H1 (cell line): ENCODE measurements around the gene RMDN2. TPM values are rescaled to one million over a fixed set of nuclear protein-coding genes. Genes with fewer than 3 reads are reported as not detected.

ENCODE experiments used
- CTCF ChIA-PET: fragments of 300-600 bp; sonication (Branson Sonifier 250); formaldehyde crosslinking; loops from one replicate; lab custom pipeline; 2021; ENCODE audit not compliant: partially characterized antibody; lab: Charles Lee
- POLR2A ChIA-PET: fragments of 300-600 bp; sonication (Branson Sonifier 250); formaldehyde crosslinking; loops from one replicate; lab custom pipeline; 2021; ENCODE audit warnings: inconsistent platforms; ENCODE audit not compliant: partially characterized antibody; lab: Charles Lee
- DNase-seq, 2 experiments: peaks; one replicate each; pipeline versions ENCODE4 v3.0.0 to v3.0.0-alpha.2; 2010 to 2022; ENCODE audit warnings: low spot score in 2 of 2, low read depth in 1 of 2, mixed read lengths in 1 of 2
- FAIRE-seq: peaks from 2 replicates; lab custom pipeline; 2011; peaks lifted over from hg19 to GRCh38; lab: Jason Lieb, UNC
- H2AFZ ChIP-seq: 2 replicates; pipeline ENCODE4 v1.8.1; 2012; ENCODE audit warnings: low read length, inconsistent platforms
- H2AK5ac ChIP-seq: 2 replicates; pipeline ENCODE4 v1.6.1; 2013; ENCODE audit warnings: low read depth, low read length
- H2BK120ac ChIP-seq: replicated peaks from 2 replicates; pipeline ENCODE3; 2013; ENCODE audit warnings: low read depth, low read length, inconsistent platforms
- H2BK12ac ChIP-seq: 2 replicates; pipeline ENCODE4 v1.6.1; 2013; ENCODE audit warnings: low read depth, low read length
- H2BK15ac ChIP-seq: 2 replicates; pipeline ENCODE4 v1.6.1; 2013; ENCODE audit warnings: low read length
- H2BK20ac ChIP-seq: 2 replicates; pipeline ENCODE4 v1.6.1; 2013; ENCODE audit warnings: low read length
- H2BK5ac ChIP-seq: 2 replicates; pipeline ENCODE4 v1.6.1; 2013; ENCODE audit warnings: low read depth, low read length
- H3K14ac ChIP-seq: 2 replicates; pipeline ENCODE4 v1.6.1; 2013; ENCODE audit warnings: inconsistent platforms; ENCODE audit not compliant: insufficient read length
- H3K18ac ChIP-seq: 2 replicates; pipeline ENCODE4 v1.6.1; 2013; ENCODE audit warnings: low read length; ENCODE audit errors: extremely low read depth
- H3K23ac ChIP-seq: 2 replicates; pipeline ENCODE4 v1.6.1; 2013; ENCODE audit warnings: inconsistent platforms; ENCODE audit not compliant: insufficient read length
- H3K23me2 ChIP-seq: 2 replicates; pipeline ENCODE4 v1.6.1; 2013; ENCODE audit warnings: low read depth, low read length
- H3K27ac ChIP-seq: 2 replicates; pipeline ENCODE4 v1.6.1; 2011; ENCODE audit warnings: low read depth, low read length, inconsistent platforms
- H3K27me3 ChIP-seq, 4 experiments: replicated peaks in 1 of 4; 1 replicate in 1 of 4; 2 replicates in 3 of 4; pipeline versions ENCODE4 v1.6.1 to v1.8.1; 2011 to 2013; ENCODE audit warnings: low read length in 3 of 4, mild to moderate bottlenecking in 3 of 4, inconsistent platforms in 2 of 4, mixed read lengths in 2 of 4, moderate library complexity in 1 of 4; ENCODE audit not compliant: control insufficient read depth in 3 of 4, insufficient read depth in 3 of 4; ENCODE audit errors: extremely low read depth in 1 of 4
- H3K36me3 ChIP-seq, 4 experiments: 2 replicates each; pipeline versions ENCODE4 v1.6.1 to v1.8.1; 2011 to 2013; ENCODE audit warnings: mild to moderate bottlenecking in 4 of 4, low read length in 3 of 4, moderate library complexity in 2 of 4, control low read depth in 1 of 4, inconsistent platforms in 1 of 4; ENCODE audit not compliant: insufficient read depth in 4 of 4, control insufficient read depth in 2 of 4
- H3K4ac ChIP-seq: replicated peaks from 2 replicates; pipeline ENCODE3; 2013; ENCODE audit warnings: low read length, low read depth, mixed read lengths, inconsistent platforms; ENCODE audit not compliant: insufficient read length
- H3K4me1 ChIP-seq, 4 experiments: replicated peaks in 1 of 4; 1 replicate in 1 of 4; 2 replicates in 3 of 4; pipeline versions ENCODE4 v1.6.1 to v1.8.1; 2011 to 2013; ENCODE audit warnings: low read length in 3 of 4, inconsistent platforms in 2 of 4, mixed read lengths in 1 of 4; ENCODE audit not compliant: insufficient read depth in 4 of 4, control insufficient read depth in 3 of 4
- H3K4me2 ChIP-seq, 2 experiments: 2 replicates each; pipeline versions ENCODE4 v1.6.1 to v1.8.1; 2011 to 2013; ENCODE audit warnings: low read depth in 2 of 2, low read length in 2 of 2, control low read depth in 1 of 2, inconsistent platforms in 1 of 2, mild to moderate bottlenecking in 1 of 2; ENCODE audit not compliant: insufficient read depth in 1 of 2
- H3K4me3 ChIP-seq, 4 experiments: fragments of 200-600, 300-600 bp in 1 of 4; sonication (generic), shearing (Covaris generic), sonication (Bioruptor Twin) in 1 of 4; 2 replicates each; pipeline versions ENCODE4 v1.5.1 to v1.8.1; 2011 to 2016; ENCODE audit warnings: low read length in 4 of 4, low read depth in 3 of 4, control low read depth in 2 of 4, inconsistent platforms in 2 of 4, mild to moderate bottlenecking in 2 of 4, mixed read lengths in 1 of 4, moderate library complexity in 1 of 4; ENCODE audit not compliant: insufficient read depth in 2 of 4; ENCODE audit errors: extremely low read depth in 1 of 4
- H3K56ac ChIP-seq: replicated peaks from 2 replicates; pipeline ENCODE3; 2013; ENCODE audit warnings: low read depth, mild to moderate bottlenecking, mixed read lengths, low read length, inconsistent platforms; ENCODE audit not compliant: insufficient read length
- H3K79me1 ChIP-seq: 2 replicates; pipeline ENCODE4 v1.6.1; 2013; ENCODE audit warnings: low read depth, low read length, control low read depth
- H3K79me2 ChIP-seq, 2 experiments: 2 replicates each; pipeline versions ENCODE4 v1.6.1 to v1.8.1; 2012 to 2013; ENCODE audit warnings: low read length in 2 of 2, mild to moderate bottlenecking in 2 of 2, inconsistent platforms in 1 of 2; ENCODE audit not compliant: insufficient read depth in 2 of 2, control insufficient read depth in 1 of 2
- H3K9ac ChIP-seq, 4 experiments: replicated peaks in 1 of 4; 1 replicate in 1 of 4; 2 replicates in 3 of 4; pipeline versions ENCODE4 v1.6.1 to v1.8.1; 2011 to 2013; ENCODE audit warnings: low read depth in 3 of 4, low read length in 3 of 4, control low read depth in 2 of 4, mild to moderate bottlenecking in 2 of 4, moderate library complexity in 2 of 4, inconsistent platforms in 1 of 4; ENCODE audit errors: extremely low read depth in 1 of 4
- H3K9me3 ChIP-seq, 2 experiments: 2 replicates each; pipeline versions ENCODE4 v1.6.1 to v1.8.1; 2012 to 2013; ENCODE audit warnings: mild to moderate bottlenecking in 2 of 2, moderate library complexity in 2 of 2, control low read depth in 1 of 2, inconsistent platforms in 1 of 2, low read depth in 1 of 2, low read length in 1 of 2, mixed read lengths in 1 of 2; ENCODE audit not compliant: insufficient read depth in 2 of 2
- H4K20me1 ChIP-seq, 2 experiments: replicated peaks in 1 of 2; 2 replicates each; pipeline versions ENCODE3 to v1.8.1; 2011 to 2013; ENCODE audit warnings: inconsistent platforms in 2 of 2, low read length in 2 of 2, mild to moderate bottlenecking in 1 of 2; ENCODE audit not compliant: insufficient read depth in 2 of 2, control insufficient read depth in 1 of 2
- H4K5ac ChIP-seq: 2 replicates; pipeline ENCODE4 v1.6.1; 2013; ENCODE audit warnings: low read length, low read depth, mixed read lengths, inconsistent platforms; ENCODE audit not compliant: insufficient read length
- H4K8ac ChIP-seq: 2 replicates; pipeline ENCODE4 v1.8.0; 2013; ENCODE audit warnings: mild to moderate bottlenecking, moderate library complexity, low read length, inconsistent platforms; ENCODE audit not compliant: insufficient read depth; ENCODE audit errors: extremely low read depth
- H4K91ac ChIP-seq: replicated peaks from 2 replicates; pipeline ENCODE3; 2013; ENCODE audit warnings: low read length, mixed read lengths, inconsistent platforms; ENCODE audit not compliant: insufficient read length
- ASH2L ChIP-seq: fragments of 200-600, 300-600 bp; sonication (generic); IDR thresholded peaks from one replicate; pipeline ENCODE4 v1.7.1; 2017; ENCODE audit warnings: low read length
- BCL11A ChIP-seq, 2 experiments: IDR thresholded peaks; one replicate each; pipeline ENCODE4 v1.6.1; 2011; ENCODE audit warnings: low read depth in 2 of 2, low read length in 2 of 2, mild to moderate bottlenecking in 2 of 2
- CBX5 ChIP-seq: fragments of 300-800, 300-1000 bp; sonication (generic); IDR thresholded peaks from 2 replicates; pipeline ENCODE4 v1.7.1; 2016; ENCODE audit warnings: antibody characterized with exemption, low read length, low read depth
- CHD2 ChIP-seq: IDR thresholded peaks from 2 replicates; pipeline ENCODE4 v1.6.1; 2012; ENCODE audit warnings: low read length, improper control_type of control experiment
- EP300 ChIP-seq, 2 experiments: IDR thresholded peaks; 1 replicate in 1 of 2; 2 replicates in 1 of 2; pipeline ENCODE4 v1.6.1; 2011 to 2012; ENCODE audit warnings: low read depth in 2 of 2, low read length in 2 of 2, mild to moderate bottlenecking in 2 of 2, borderline replicate concordance in 1 of 2, inconsistent platforms in 1 of 2, moderate library complexity in 1 of 2
- JUND ChIP-seq: IDR thresholded peaks from 2 replicates; pipeline ENCODE4 v1.6.1; 2011; ENCODE audit warnings: mild to moderate bottlenecking, improper control_type of control experiment, low read length
- KDM5A ChIP-seq: fragments of 200-600 bp; IDR thresholded peaks from 2 replicates; pipeline ENCODE4 v1.7.1; 2012; ENCODE audit warnings: mild to moderate bottlenecking, low read length, inconsistent platforms, mixed read lengths
- NANOG ChIP-seq: IDR thresholded peaks from 2 replicates; pipeline ENCODE4 v1.6.1; 2011; ENCODE audit warnings: low read length, low read depth, mild to moderate bottlenecking, inconsistent platforms; ENCODE audit not compliant: insufficient read depth, poor library complexity, severe bottlenecking
- SP2 ChIP-seq: IDR thresholded peaks from 2 replicates; pipeline ENCODE4 v1.6.1; 2012; ENCODE audit warnings: mild to moderate bottlenecking, low read length, inconsistent platforms
- SP4 ChIP-seq: IDR thresholded peaks from 2 replicates; pipeline ENCODE4 v1.6.1; 2012; ENCODE audit warnings: low read length, inconsistent platforms
- WGBS, 2 experiments: shearing (Covaris generic) in 1 of 2; methylation state at CpG; one replicate each; pipeline versions ENCODE4 v1.1.6 to v1.1.7; 2013 to 2015; ENCODE audit warnings: low lambda C conversion rate in 2 of 2, mixed read lengths in 2 of 2, inconsistent platforms in 1 of 2, low coverage in 1 of 2, missing lambda C conversion rate in 1 of 2; ENCODE audit not compliant: insufficient replicate concordance in 2 of 2, insufficient coverage in 1 of 2, insufficient read length in 1 of 2; ENCODE audit errors: extremely low coverage in 1 of 2, missing lambda C conversion rate in 1 of 2; 5-methylcytosine and 5-hydroxymethylcytosine counted together
- polyA plus RNA-seq, 7 experiments: library from polyadenylated mRNA; depleted of rRNA in 3 of 7; stranded (reverse) in 5 of 7; unstranded in 2 of 7; fragments of >200 nt in 5 of 7; fragments of 200-250 nt in 2 of 7; gene quantifications; 1 replicate in 5 of 7; 2 replicates in 1 of 7; 4 replicates in 1 of 7; pipeline versions ENCODE4 v1.2.1 to v1.2.3, GENCODE V29; 2011 to 2013; ENCODE audit warnings: missing spikeins in 2 of 7, mixed read lengths in 2 of 7
- total RNA-seq: library from RNA; stranded (reverse); fragmentation: NEBNext Ultra II Directional; extraction: Animal tissue kit (Norgen Biotek cat#: 25700); gene quantifications from 2 replicates; pipeline ENCODE4 v1.2.1, GENCODE V29; 2021

RMDN2 gene
- total and polyA plus RNA-seq, 2 of the 8 experiments (the other 6 are each of a cell fraction or from before 2014, with no cell fraction given), result 0.53 to 3.0 TPM

GRCh38 chr2:38035968-38036367, 110.9 kb downstream of the RMDN2 start:
- Histone ChIP-seq H4K20me1 (no peaks in the 10 kb centered on the region), H3K18ac (no peak overlapping the region), H3K27ac (no peak overlapping the region), H3K4ac (no peak overlapping the region), H3K23me2 (peaks cover 1% of the 10 kb centered on the region; the same call in 1 of the 2 replicates), H3K23ac (no peak overlapping the region), H2BK5ac (no peak overlapping the region), H3K9me3 (no peaks in the 10 kb centered on the region), H4K91ac (no peak overlapping the region), H3K36me3 (no peaks in the 10 kb centered on the region), H2AK5ac (no peak overlapping the region), H2BK15ac (no peak overlapping the region), H3K79me1 (no peaks in the 10 kb centered on the region), H2BK12ac (no peak overlapping the region), H3K4me1 (peaks cover 0 to 3% (median 3%) of the 10 kb centered on the region in 4 experiments; a peak in 3 of 7 replicates), H3K79me2 (no peaks in the 10 kb centered on the region), H3K14ac (no peak overlapping the region), H3K9ac (no peak overlapping the region), H3K4me3 (no peak overlapping the region), H2AFZ (no peak overlapping the region), H2BK20ac (no peak overlapping the region), H2BK120ac (no peak overlapping the region), H3K27me3 (peaks cover 0 to 12% (median 5%) of the 10 kb centered on the region in 4 experiments; a peak in 6 of 7 replicates), H4K8ac (no peak overlapping the region), H4K5ac (no peak overlapping the region), H3K56ac (no peak overlapping the region), H3K4me2 (no peak overlapping the region)
- no peak for FAIRE-seq
- 93% methylated on average over 7 of the region's 7 CpGs; no CpG with 5 or more reads in 1 of the 2 experiments for WGBS, 2 experiments
- CTCF ChIA-PET, result interaction anchor here (0.6 to 1.8 kb wide), 8 partner anchors 8 to 198 kb away, joined by 3 to 7 read pairs (median 4); no protein-coding TSS in a partner anchor
- POLR2A ChIA-PET, result interaction anchor here (1.0 to 1.2 kb wide), 2 partner anchors 15 to 210 kb away, joined by 3 to 4 read pairs; no protein-coding TSS in a partner anchor
- no peak for DNase-seq
- TF ChIP-seq SP4, result no peak
- TF ChIP-seq BCL11A (IDR thresholded peaks at IDR 0.05; ENCODE audit: low read depth in 2 of 2, low read length in 2 of 2), result no peak
- no peak for TF ChIP-seq ASH2L
- TF ChIP-seq EP300 (IDR thresholded peaks at IDR 0.05; ENCODE audit: borderline replicate concordance in 1 of 2, low read depth in 2 of 2, low read length in 2 of 2), result no peak
- no peak for TF ChIP-seq NANOG
- no peak for TF ChIP-seq KDM5A
- no peak for TF ChIP-seq JUND
- TF ChIP-seq CBX5, result no peak
- no peak for TF ChIP-seq CHD2
- TF ChIP-seq SP2, result no peak
